ENCODE data around the gene TEX38. TPM values are rescaled to one million over a fixed set of nuclear protein-coding genes. Genes with fewer than 3 reads are reported as not detected.

The TEX38 gene
- total RNA-seq, 1 experiment from 2014 or later, result not detected

- no peaks in the 10 kb centered on the region for H3K4me1 Mint-ChIP-seq (ENCODE audit: low read depth, unreplicated experiment)
- CTCF ChIA-PET, result no interaction called here
- DNase-seq, result no peak
- BruUV-seq (replicated peaks), result no TSS peak
- H3K27ac Mint-ChIP-seq (ENCODE audit: unreplicated experiment), result no peak overlapping the region
- intact Hi-C loops (cut with micrococcal nuclease; ENCODE audit: unreplicated experiment), result no loop called here
- no peaks in the 10 kb centered on the region for H3K27me3 Mint-ChIP-seq (ENCODE audit: unreplicated experiment)
- TF ChIP-seq CTCF (IDR thresholded peaks at IDR 0.05; ENCODE audit: unreplicated experiment), result no peak
- no peak overlapping the region for H3K4me3 Mint-ChIP-seq (ENCODE audit: low read depth, unreplicated experiment)
- no peaks in the 10 kb centered on the region for H3K9me3 Mint-ChIP-seq (ENCODE audit: low read depth, unreplicated experiment)
- H3K36me3 Mint-ChIP-seq (ENCODE audit: insufficient read depth, unreplicated experiment), result peaks cover 8% of the 10 kb centered on the region
These were observed 2.1 kb downstream of the TEX38 start for GRCh38 chr1:46673749-46674182.

GRCh38 chr1:46675549-46676314 is 4.1 kb downstream of the TEX38 start:
- Mint-ChIP-seq H3K27me3 (ENCODE audit: unreplicated experiment) (no peaks in the 10 kb centered on the region), H3K4me3 (ENCODE audit: low read depth, unreplicated experiment) (no peak overlapping the region), H3K9me3 (ENCODE audit: low read depth, unreplicated experiment) (no peaks in the 10 kb centered on the region), H3K36me3 (ENCODE audit: insufficient read depth, unreplicated experiment) (peaks cover 24% of the 10 kb centered on the region), H3K27ac (ENCODE audit: unreplicated experiment) (no peak overlapping the region), H3K4me1 (ENCODE audit: low read depth, unreplicated experiment) (no peaks in the 10 kb centered on the region)
- CTCF ChIA-PET, result no interaction called here
- no TSS peak for BruUV-seq (replicated peaks)
- intact Hi-C loops (cut with micrococcal nuclease; ENCODE audit: unreplicated experiment), result no loop called here
- no peak for DNase-seq
- no peak for TF ChIP-seq CTCF (IDR thresholded peaks at IDR 0.05; ENCODE audit: unreplicated experiment)

- DNase-seq, result no peak
- BruUV-seq (replicated peaks), result no TSS peak
- TF ChIP-seq CTCF (IDR thresholded peaks at IDR 0.05; ENCODE audit: unreplicated experiment), result no peak
- Mint-ChIP-seq H3K4me3 (ENCODE audit: low read depth, unreplicated experiment) (no peak overlapping the region), H3K27ac (ENCODE audit: unreplicated experiment) (no peak overlapping the region), H3K4me1 (ENCODE audit: low read depth, unreplicated experiment) (no peaks in the 10 kb centered on the region), H3K36me3 (ENCODE audit: insufficient read depth, unreplicated experiment) (peaks cover 27% of the 10 kb centered on the region), H3K9me3 (ENCODE audit: low read depth, unreplicated experiment) (no peaks in the 10 kb centered on the region), H3K27me3 (ENCODE audit: unreplicated experiment) (no peaks in the 10 kb centered on the region)
- CTCF ChIA-PET, result no interaction called here
- intact Hi-C loops (cut with micrococcal nuclease; ENCODE audit: unreplicated experiment), result no loop called here
These were observed 4.9 kb downstream of the TEX38 start for GRCh38 chr1:46676531-46676930.

- no peaks in the 10 kb centered on the region for H3K9me3 Mint-ChIP-seq (ENCODE audit: low read depth, unreplicated experiment)
- CTCF ChIA-PET, result no interaction called here
- intact Hi-C loops (cut with micrococcal nuclease; ENCODE audit: unreplicated experiment), result no loop called here
- DNase-seq, result no peak
- peaks cover 35% of the 10 kb centered on the region for H3K36me3 Mint-ChIP-seq (ENCODE audit: insufficient read depth, unreplicated experiment)
- no peak overlapping the region for H3K4me3 Mint-ChIP-seq (ENCODE audit: low read depth, unreplicated experiment)
- H3K27ac Mint-ChIP-seq (ENCODE audit: unreplicated experiment), result no peak overlapping the region
- H3K27me3 Mint-ChIP-seq (ENCODE audit: unreplicated experiment), result no peaks in the 10 kb centered on the region
- H3K4me1 Mint-ChIP-seq (ENCODE audit: low read depth, unreplicated experiment), result no peaks in the 10 kb centered on the region
- no TSS peak for BruUV-seq (replicated peaks)
- TF ChIP-seq CTCF (IDR thresholded peaks at IDR 0.05; ENCODE audit: unreplicated experiment), result no peak
These were observed 5.7 kb downstream of the TEX38 start for GRCh38 chr1:46677339-46677738.
